HCT116 (cell line): ENCODE data around the gene ABCA6. TPM values are rescaled to one million over a fixed set of nuclear protein-coding genes. Genes with fewer than 3 reads are reported as not detected.

Experiments used
- ATAC-seq: fragments of 200-7000 bp; cut with Tn5 transposase; 2 replicates; pipeline ENCODE4 v1.9.1; 2020; ENCODE audit warnings: mild to moderate bottlenecking, moderate library complexity
- BruUV-seq: library from RNA; stranded (reverse); fragments of 400-500 nt; replicated peaks from 2 replicates; lab custom pipeline; 2021; lab: Mats Ljungman, UMichigan
- CTCF ChIA-PET: fragments of 300-600 bp; sonication (Branson Sonifier 250); formaldehyde crosslinking; loops from one replicate; lab custom pipeline; 2021; ENCODE audit warnings: antibody characterized with exemption; lab: Charles Lee
- POLR2A ChIA-PET: fragments of 300-600, 350-600 bp; sonication (Branson Sonifier 250); formaldehyde crosslinking; loops from one replicate; lab custom pipeline; 2021; ENCODE audit warnings: antibody characterized with exemption; lab: Charles Lee
- RAD21 ChIA-PET, 2 experiments: fragments of 300-600 bp; sonication (Branson Sonifier 250); formaldehyde crosslinking; loops; one replicate each; lab custom pipeline; 2023; ENCODE audit warnings: low total read pairs in 2 of 2; ENCODE audit not compliant: uncharacterized antibody in 2 of 2, unreplicated experiment in 2 of 2, low non-redundant PET in 1 of 2; lab: Charles Lee
- DNase-seq: peaks from one replicate; pipeline ENCODE4 v3.0.0-alpha.2; 2010; ENCODE audit warnings: low read depth, low spot score
- H2AFZ ChIP-seq: fragments of 200-600 bp; shearing (Covaris generic), sonication (generic); 2 replicates; pipeline ENCODE4 v1.6.1; 2017; ENCODE audit warnings: low read depth, mixed run types, mixed read lengths, antibody characterized with exemption, low read length; ENCODE audit not compliant: poor library complexity, severe bottlenecking
- H3K27ac ChIP-seq: 2 replicates; pipeline ENCODE4 v1.5.1; 2012; ENCODE audit warnings: low read depth, low read length
- H3K27me3 ChIP-seq: fragments of 200-600 bp; sonication (generic); 2 replicates; pipeline ENCODE4 v1.6.1; 2016; ENCODE audit warnings: mixed run types, low read length, mixed read lengths; ENCODE audit not compliant: insufficient read depth
- H3K36me3 ChIP-seq, 2 experiments: fragments of 200-500 bp in 1 of 2; fragments of 200-600 bp in 1 of 2; sonication (Bioruptor generic) in 1 of 2; sonication (generic) in 1 of 2; 2 replicates each; pipeline versions ENCODE4 v1.5.1 to v1.6.1; 2014 to 2016; ENCODE audit warnings: low read length in 2 of 2, inconsistent platforms in 1 of 2, mixed read lengths in 1 of 2, mixed run types in 1 of 2; ENCODE audit not compliant: insufficient read depth in 2 of 2, control insufficient read depth in 1 of 2
- H3K4me1 ChIP-seq, 2 experiments: fragments of 200-600 bp in 1 of 2; sonication (generic) in 1 of 2; 2 replicates each; pipeline versions ENCODE4 v1.5.1 to v1.6.1; 2012 to 2017; ENCODE audit warnings: low read length in 2 of 2, inconsistent platforms in 1 of 2, mild to moderate bottlenecking in 1 of 2, mixed read lengths in 1 of 2, mixed run types in 1 of 2, moderate library complexity in 1 of 2; ENCODE audit not compliant: insufficient read depth in 2 of 2, control insufficient read depth in 1 of 2
- H3K4me2 ChIP-seq: fragments of 200-600 bp; sonication (generic); 2 replicates; pipeline ENCODE4 v1.6.1; 2017; ENCODE audit warnings: mixed run types, low read length, mixed read lengths
- H3K4me3 ChIP-seq, 2 experiments: fragments of 200-600 bp in 1 of 2; sonication (generic) in 1 of 2; replicated peaks in 1 of 2; 2 replicates each; pipeline ENCODE4 v1.5.1; 2011 to 2016; ENCODE audit warnings: low read length in 2 of 2, control low read depth in 1 of 2, low read depth in 1 of 2, mild to moderate bottlenecking in 1 of 2, mixed read lengths in 1 of 2, mixed run types in 1 of 2
- H3K79me2 ChIP-seq: fragments of 200-600 bp; sonication (generic); 2 replicates; pipeline ENCODE4 v1.6.1; 2017; ENCODE audit warnings: mild to moderate bottlenecking, mixed run types, low read length, moderate library complexity, mixed read lengths; ENCODE audit not compliant: insufficient read depth
- H3K9ac ChIP-seq: fragments of 200-600 bp; sonication (generic); 2 replicates; pipeline ENCODE4 v1.6.1; 2016; ENCODE audit warnings: low read length, mixed read lengths
- H3K9me2 ChIP-seq: fragments of 200-600 bp; sonication (generic), shearing (Covaris generic); 2 replicates; pipeline ENCODE4 v1.6.1; 2017; ENCODE audit warnings: mixed run types, mild to moderate bottlenecking, moderate library complexity; ENCODE audit not compliant: insufficient read depth
- H3K9me3 ChIP-seq, 2 experiments: fragments of 200-500 bp in 1 of 2; fragments of 200-600 bp in 1 of 2; sonication (Bioruptor generic) in 1 of 2; sonication (generic) in 1 of 2; 2 replicates each; pipeline ENCODE4 v1.6.1; 2014 to 2017; ENCODE audit warnings: low read length in 2 of 2, mixed read lengths in 2 of 2, inconsistent platforms in 1 of 2, low read depth in 1 of 2, mild to moderate bottlenecking in 1 of 2, mixed run types in 1 of 2, moderate library complexity in 1 of 2; ENCODE audit not compliant: control insufficient read depth in 1 of 2, insufficient read depth in 1 of 2
- H4K20me1 ChIP-seq: fragments of 200-600 bp; sonication (generic), shearing (Covaris generic); 2 replicates; pipeline ENCODE4 v1.6.1; 2017; ENCODE audit warnings: mixed run types, mild to moderate bottlenecking, moderate library complexity; ENCODE audit not compliant: insufficient read depth
- CEBPB ChIP-seq: IDR thresholded peaks from 2 replicates; pipeline ENCODE4 v1.6.1; 2012; ENCODE audit warnings: low read depth
- EGR1 ChIP-seq: IDR thresholded peaks from 2 replicates; pipeline ENCODE4 v1.6.1; 2012; ENCODE audit warnings: low read depth
- EZH2 ChIP-seq: fragments of 200-600 bp; sonication (generic); IDR thresholded peaks from 2 replicates; pipeline ENCODE4 v1.6.1; 2017; ENCODE audit warnings: antibody characterized with exemption, mixed run types
- FOSL1 ChIP-seq: IDR thresholded peaks from 2 replicates; pipeline ENCODE4 v1.6.1; 2012; ENCODE audit warnings: low read depth
- JUND ChIP-seq: IDR thresholded peaks from 2 replicates; pipeline ENCODE4 v1.6.1; 2012
- MAX ChIP-seq: IDR thresholded peaks from 2 replicates; pipeline ENCODE4 v1.6.1; 2012
- POLR2A ChIP-seq: IDR thresholded peaks from 2 replicates; pipeline ENCODE4 v1.7.0; 2011; ENCODE audit warnings: borderline replicate concordance; ENCODE audit not compliant: insufficient read depth, insufficient read length; ENCODE audit errors: extremely low read depth
- POLR2AphosphoS5 ChIP-seq: IDR thresholded peaks from 2 replicates; pipeline ENCODE4 v1.6.1; 2011; ENCODE audit warnings: mild to moderate bottlenecking, low read depth, low read length, moderate library complexity
- RAD21 ChIP-seq: IDR thresholded peaks from 2 replicates; pipeline ENCODE4 v1.6.1; 2012; ENCODE audit warnings: low read depth, mild to moderate bottlenecking
- SIN3A ChIP-seq: IDR thresholded peaks from 2 replicates; pipeline ENCODE4 v1.6.1; 2012; ENCODE audit warnings: low read depth
- SRF ChIP-seq: IDR thresholded peaks from 2 replicates; pipeline ENCODE4 v1.6.1; 2012; ENCODE audit warnings: low read depth
- TCF7L2 ChIP-seq: IDR thresholded peaks from 2 replicates; pipeline ENCODE4 v1.7.0; 2011; ENCODE audit warnings: borderline replicate concordance, inconsistent platforms; ENCODE audit not compliant: insufficient read depth, insufficient read length; ENCODE audit errors: extremely low read depth
- intact Hi-C: fragments of 100-400 bp; cut with micrococcal nuclease; formaldehyde crosslinking; loops from 2 replicates; pipeline ENCODE4 v1.10.0; 2022
- total RNA-seq: library from RNA; stranded (reverse); gene quantifications from one replicate; pipeline ENCODE4 v1.2.1, GENCODE V29; 2021; ENCODE audit not compliant: unreplicated experiment

The ABCA6 gene
- total RNA-seq, 1 experiment from 2014 or later, result 0.44 TPM

- TF ChIP-seq MAX, result no peak
Observed at GRCh38 chr17:69056179-69056823, 85.4 kb downstream of the ABCA6 start (continued).

GRCh38 chr17:69055334-69055733, 86.4 kb downstream of the ABCA6 start:
- intact Hi-C loops, result no loop called here
- ChIA-PET CTCF (no interaction called here), RAD21 (no interaction called here), POLR2A (no interaction called here)
- no peak for DNase-seq
- Histone ChIP-seq H2AFZ (no peak overlapping the region), H3K27ac (no peak overlapping the region), H3K4me2 (no peak overlapping the region), H3K27me3 (no peaks in the 10 kb centered on the region), H3K36me3 (no peaks in the 10 kb centered on the region), H3K9me2 (no peaks in the 10 kb centered on the region), H4K20me1 (no peaks in the 10 kb centered on the region), H3K9me3 (no peaks in the 10 kb centered on the region), H3K4me1 (no peaks in the 10 kb centered on the region), H3K79me2 (no peaks in the 10 kb centered on the region), H3K9ac (no peak overlapping the region), H3K4me3 (no peak overlapping the region)
- ATAC-seq, result no peak
- TF ChIP-seq SIN3A, result no peak
- no peak for TF ChIP-seq RAD21
- TF ChIP-seq EZH2, result no peak
- TF ChIP-seq FOSL1, result no peak
- no peak for TF ChIP-seq POLR2A
- no TSS peak for BruUV-seq

- no peaks in the 10 kb centered on the region for H3K9me3 ChIP-seq
- CTCF ChIA-PET, result no interaction called here
- POLR2A ChIA-PET, result no interaction called here
- no peak overlapping the region for H3K9ac ChIP-seq
- no peaks in the 10 kb centered on the region for H4K20me1 ChIP-seq
- H2AFZ ChIP-seq, result no peak overlapping the region
- no peak for DNase-seq
- no peaks in the 10 kb centered on the region for H3K36me3 ChIP-seq
- H3K4me3 ChIP-seq, result no peak overlapping the region
- H3K9me2 ChIP-seq, result no peaks in the 10 kb centered on the region
- no peaks in the 10 kb centered on the region for H3K79me2 ChIP-seq
- no peak for ATAC-seq
- no TSS peak for BruUV-seq
- H3K27ac ChIP-seq, result no peak overlapping the region
- RAD21 ChIA-PET, result no interaction called here
- intact Hi-C loops, result no loop called here
- no peak for TF ChIP-seq FOSL1
- TF ChIP-seq SIN3A, result no peak
- no peak for TF ChIP-seq SRF
- no peak for TF ChIP-seq JUND
- TF ChIP-seq POLR2AphosphoS5, result no peak
- TF ChIP-seq TCF7L2, result no peak
- no peak for TF ChIP-seq CEBPB
- no peak for TF ChIP-seq EGR1
- TF ChIP-seq, all 23 proteins: peak for 0
- Histone ChIP-seq H3K4me1 (peaks cover 0 to 11% of the 10 kb centered on the region in 2 experiments; a peak in 2 of 4 replicates), H3K27me3 (no peaks in the 10 kb centered on the region), H3K4me2 (no peak overlapping the region)
Observed at GRCh38 chr17:69050999-69051775, 90.5 kb downstream of the ABCA6 start.
